Astrocyte (in vitro differentiated cells and primary cell): ENCODE data around the gene ST6GALNAC3. TPM values are rescaled to one million over a fixed set of nuclear protein-coding genes. Genes with fewer than 3 reads are reported as not detected.

Source experiments
- DNase-seq: peaks from one replicate; pipeline ENCODE4 v3.0.0-alpha.2; 2010; ENCODE audit warnings: low read depth
- FAIRE-seq: peaks from 2 replicates; lab custom pipeline; 2011; peaks lifted over from hg19 to GRCh38; lab: Jason Lieb, UNC
- H2AFZ ChIP-seq: 2 replicates; pipeline ENCODE4 v1.6.0; 2012; ENCODE audit warnings: low read depth, low read length, inconsistent platforms
- H3K27ac ChIP-seq: 2 replicates; pipeline ENCODE4 v1.5.1; 2011; ENCODE audit warnings: low read depth, low read length, inconsistent platforms
- H3K27me3 ChIP-seq: 2 replicates; pipeline ENCODE4 v1.6.0; 2011; ENCODE audit warnings: low read length, inconsistent platforms; ENCODE audit not compliant: insufficient read depth
- H3K36me3 ChIP-seq: 2 replicates; pipeline ENCODE4 v1.5.1; 2011; ENCODE audit warnings: low read length, inconsistent platforms; ENCODE audit not compliant: insufficient read depth
- H3K4me1 ChIP-seq: 2 replicates; pipeline ENCODE4 v1.5.1; 2011; ENCODE audit warnings: low read length, inconsistent platforms; ENCODE audit not compliant: insufficient read depth
- H3K4me2 ChIP-seq: 2 replicates; pipeline ENCODE4 v1.6.0; 2012; ENCODE audit warnings: low read length, inconsistent platforms
- H3K4me3 ChIP-seq: 2 replicates; pipeline ENCODE4 v1.5.1; 2011; ENCODE audit warnings: low read depth, mild to moderate bottlenecking, low read length, inconsistent platforms; ENCODE audit not compliant: insufficient read depth
- H3K79me2 ChIP-seq: 2 replicates; pipeline ENCODE4 v1.6.0; 2012; ENCODE audit warnings: mild to moderate bottlenecking, low read length, inconsistent platforms; ENCODE audit not compliant: insufficient read depth
- H3K9ac ChIP-seq: 2 replicates; pipeline ENCODE4 v1.6.0; 2012; ENCODE audit warnings: mild to moderate bottlenecking, low read length, inconsistent platforms
- H3K9me3 ChIP-seq: 2 replicates; pipeline ENCODE4 v1.5.1; 2012; ENCODE audit warnings: low read depth, mild to moderate bottlenecking, low read length, inconsistent platforms; ENCODE audit not compliant: insufficient read depth
- H4K20me1 ChIP-seq: 2 replicates; pipeline ENCODE4 v1.6.0; 2012; ENCODE audit warnings: low read length, inconsistent platforms; ENCODE audit not compliant: insufficient read depth
- H3K27ac Mint-ChIP-seq: one replicate; pipeline ENCODE4 v1.8.0; 2021; ENCODE audit warnings: mild to moderate bottlenecking, mixed read lengths; ENCODE audit not compliant: unreplicated experiment
- H3K27me3 Mint-ChIP-seq: one replicate; pipeline ENCODE4 v1.8.0; 2021; ENCODE audit warnings: low read depth, mixed read lengths; ENCODE audit not compliant: unreplicated experiment
- H3K36me3 Mint-ChIP-seq: one replicate; pipeline ENCODE4 v1.8.0; 2021; ENCODE audit warnings: low read depth, mixed read lengths; ENCODE audit not compliant: unreplicated experiment
- H3K4me1 Mint-ChIP-seq: one replicate; pipeline ENCODE4 v1.8.0; 2021; ENCODE audit warnings: low read depth, mixed read lengths; ENCODE audit not compliant: unreplicated experiment
- H3K4me3 Mint-ChIP-seq: one replicate; pipeline ENCODE4 v1.8.0; 2021; ENCODE audit warnings: mild to moderate bottlenecking, moderate library complexity, mixed read lengths; ENCODE audit not compliant: unreplicated experiment
- H3K9me3 Mint-ChIP-seq: one replicate; pipeline ENCODE4 v1.8.0; 2021; ENCODE audit warnings: mild to moderate bottlenecking, mixed read lengths; ENCODE audit not compliant: unreplicated experiment
- CTCF ChIP-seq: IDR thresholded peaks from 2 replicates; pipeline ENCODE4 v1.5.1; 2011; ENCODE audit warnings: low read depth, mild to moderate bottlenecking, inconsistent platforms, low read length, moderate library complexity; ENCODE audit not compliant: insufficient read depth
- EZH2 ChIP-seq: IDR thresholded peaks from 2 replicates; pipeline ENCODE4 v1.6.1; 2012; ENCODE audit warnings: mild to moderate bottlenecking, low read length, inconsistent platforms; ENCODE audit not compliant: insufficient read depth
- total RNA-seq: library from RNA; stranded (reverse); gene quantifications from 2 replicates; pipeline ENCODE4 v1.2.1, GENCODE V29; 2021

The ST6GALNAC3 gene
- total RNA-seq, 1 donor from 2014 or later = 3.2 TPM

- TF ChIP-seq EZH2 (no peak), CTCF (no peak)
- no peaks in the 10 kb centered on the region for H3K79me2 ChIP-seq
- H3K4me3 ChIP-seq = no peak overlapping the region
- no peaks in the 10 kb centered on the region for H3K4me1 ChIP-seq
- no peak overlapping the region for H3K4me3 Mint-ChIP-seq
- H3K36me3 Mint-ChIP-seq = no peaks in the 10 kb centered on the region
- no peak overlapping the region for H3K27ac ChIP-seq
- no peaks in the 10 kb centered on the region for H3K4me1 Mint-ChIP-seq
- H4K20me1 ChIP-seq = no peaks in the 10 kb centered on the region
- no peak overlapping the region for H3K27ac Mint-ChIP-seq
- no peaks in the 10 kb centered on the region for H3K9me3 ChIP-seq
- no peaks in the 10 kb centered on the region for H3K27me3 ChIP-seq
- H3K9me3 Mint-ChIP-seq = no peaks in the 10 kb centered on the region
- FAIRE-seq = no peak
- H2AFZ ChIP-seq = no peak overlapping the region
- H3K4me2 ChIP-seq = no peak overlapping the region
- H3K27me3 Mint-ChIP-seq = no peaks in the 10 kb centered on the region
- no peaks in the 10 kb centered on the region for H3K36me3 ChIP-seq
- no peak for DNase-seq
- no peak overlapping the region for H3K9ac ChIP-seq
These were observed 474.1 kb downstream of the ST6GALNAC3 start for GRCh38 chr1:76548513-76549100.

GRCh38 chr1:76554283-76554682, 479.7 kb downstream of the ST6GALNAC3 start:
- no peaks in the 10 kb centered on the region for H3K79me2 ChIP-seq
- H3K4me2 ChIP-seq = no peak overlapping the region
- no peak for DNase-seq
- no peaks in the 10 kb centered on the region for H4K20me1 ChIP-seq
- H3K27me3 Mint-ChIP-seq = no peaks in the 10 kb centered on the region
- H3K36me3 Mint-ChIP-seq = no peaks in the 10 kb centered on the region
- H2AFZ ChIP-seq = no peak overlapping the region
- no peak overlapping the region for H3K4me3 Mint-ChIP-seq
- no peaks in the 10 kb centered on the region for H3K4me1 Mint-ChIP-seq
- H3K4me1 ChIP-seq = no peaks in the 10 kb centered on the region
- H3K27ac ChIP-seq = no peak overlapping the region
- no peak for TF ChIP-seq CTCF
- no peak for TF ChIP-seq EZH2
- H3K9me3 Mint-ChIP-seq = no peaks in the 10 kb centered on the region
- H3K27ac Mint-ChIP-seq = no peak overlapping the region
- no peak for FAIRE-seq
- no peaks in the 10 kb centered on the region for H3K27me3 ChIP-seq
- H3K4me3 ChIP-seq = no peak overlapping the region
- no peak overlapping the region for H3K9ac ChIP-seq
- no peaks in the 10 kb centered on the region for H3K9me3 ChIP-seq
- H3K36me3 ChIP-seq = no peaks in the 10 kb centered on the region

- DNase-seq = no peak
- Histone ChIP-seq H2AFZ (no peak overlapping the region), H3K27ac (no peak overlapping the region), H3K9ac (no peak overlapping the region), H3K4me2 (no peak overlapping the region), H3K4me1 (no peaks in the 10 kb centered on the region), H3K9me3 (no peaks in the 10 kb centered on the region), H4K20me1 (no peaks in the 10 kb centered on the region), H3K36me3 (no peaks in the 10 kb centered on the region), H3K27me3 (no peaks in the 10 kb centered on the region), H3K79me2 (no peaks in the 10 kb centered on the region), H3K4me3 (no peak overlapping the region)
- TF ChIP-seq CTCF (no peak), EZH2 (no peak)
- Mint-ChIP-seq H3K36me3 (no peaks in the 10 kb centered on the region), H3K9me3 (no peaks in the 10 kb centered on the region), H3K4me1 (no peaks in the 10 kb centered on the region), H3K27ac (no peak overlapping the region), H3K27me3 (no peaks in the 10 kb centered on the region), H3K4me3 (no peak overlapping the region)
- no peak for FAIRE-seq
These were observed 487.7 kb downstream of the ST6GALNAC3 start for GRCh38 chr1:76562292-76562691.
